Activated T-cell treated with anti-CD3 and anti-CD28 coated beads for 1 hour (primary cell): ENCODE data around the gene SETD1B.
A peak's percentile ranks its signal among the peaks of the same experiment; 100 is the strongest.

Source experiments
- DNase-seq: peaks from one replicate; pipeline ENCODE4 v3.0.0-alpha.2; 2020; ENCODE audit warnings: low read depth

Gene SETD1B

DNA sequence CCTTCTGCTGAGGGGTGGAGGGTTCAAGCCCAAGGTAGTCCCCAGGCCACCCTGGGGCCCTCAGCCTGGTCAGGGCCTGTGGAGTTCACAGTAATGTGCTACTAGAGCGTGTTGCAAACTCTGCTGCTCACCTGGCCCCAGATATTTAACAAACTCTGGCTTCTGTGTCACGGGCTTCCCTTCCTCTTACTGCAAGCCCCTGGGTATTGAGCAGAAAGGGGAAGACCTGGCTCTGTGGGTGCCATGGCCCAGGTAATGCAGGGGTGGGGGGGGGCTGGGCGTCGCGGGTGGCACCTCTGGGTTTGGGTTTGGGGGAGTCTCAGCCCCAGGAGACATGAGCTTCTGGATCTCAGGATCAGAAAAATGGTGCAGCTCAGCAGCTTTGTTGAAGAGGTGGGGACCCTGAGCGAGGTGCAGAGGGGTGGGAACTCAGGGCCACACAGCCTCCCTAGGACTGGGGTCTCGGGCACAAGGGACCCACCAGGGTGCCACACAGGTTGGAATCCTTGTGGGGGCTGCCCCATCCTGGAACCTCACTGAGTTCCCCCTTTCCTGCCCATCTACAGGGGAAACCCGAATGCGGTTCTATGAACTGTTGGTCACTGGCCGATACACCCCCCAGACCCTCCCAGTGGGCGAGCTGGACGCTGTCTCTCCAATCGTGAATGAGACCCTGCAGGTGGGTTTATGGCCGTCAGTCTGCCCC, 4.0 kb downstream of the SETD1B start:
- DNase-seq, result no peak

DNA sequence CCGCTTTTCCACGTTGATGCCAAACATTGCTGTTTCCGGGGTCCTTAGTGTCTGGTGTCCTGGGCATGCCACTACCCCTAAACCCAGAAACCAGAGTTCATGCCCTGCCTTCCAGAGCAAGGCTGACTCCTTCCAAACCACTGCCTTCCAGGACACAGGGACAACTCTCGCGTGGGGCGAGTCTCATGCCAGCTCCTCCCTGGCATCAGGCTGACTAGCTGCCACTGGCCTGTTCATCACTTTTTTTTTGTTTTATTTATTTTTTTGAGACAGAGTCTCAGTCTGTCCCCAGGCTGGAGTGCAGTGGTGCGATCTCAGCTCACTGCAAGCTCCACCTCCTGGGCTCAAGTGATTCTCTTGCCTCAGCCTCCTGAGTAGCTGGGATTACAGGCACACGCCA, 4.8 kb downstream of the SETD1B start:
- no peak for DNase-seq

GRCh38 chr12:121809712-121810116, 5.9 kb downstream of the SETD1B start:
- DNase-seq, result no peak

GRCh38 chr12:121810234-121810817, 6.5 kb downstream of the SETD1B start:
- DNase-seq, result no peak

DNA sequence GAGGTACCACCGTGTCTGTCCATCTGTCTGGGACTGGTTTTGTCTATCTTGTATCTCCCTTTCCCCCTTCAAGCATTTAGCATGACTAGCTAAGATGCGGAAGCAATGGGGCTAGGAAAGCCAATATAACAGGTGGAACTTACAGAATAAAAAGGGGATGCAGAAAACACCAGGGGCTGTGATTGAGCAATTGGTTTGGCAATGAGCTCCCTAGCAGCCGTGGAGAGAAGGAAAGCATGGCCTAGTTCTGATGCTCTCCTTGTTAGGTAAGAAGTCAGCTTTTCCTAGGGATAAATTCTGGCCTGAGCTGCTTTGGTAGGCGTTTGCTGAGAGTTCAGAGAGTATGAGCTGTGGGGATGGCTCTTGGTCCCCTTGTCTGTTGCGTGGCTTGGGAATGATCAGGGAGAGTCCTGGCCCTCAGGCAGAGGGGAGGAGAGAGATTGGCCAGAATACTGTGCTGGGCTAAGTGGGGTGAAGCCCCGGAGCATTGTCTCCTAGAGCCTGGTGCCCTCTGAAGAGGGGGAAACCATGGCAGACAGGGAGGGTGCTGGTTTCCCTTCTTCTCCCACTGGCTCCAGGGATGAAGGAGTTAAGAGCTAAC, 7.1 kb downstream of the SETD1B start:
- no peak for DNase-seq

DNA sequence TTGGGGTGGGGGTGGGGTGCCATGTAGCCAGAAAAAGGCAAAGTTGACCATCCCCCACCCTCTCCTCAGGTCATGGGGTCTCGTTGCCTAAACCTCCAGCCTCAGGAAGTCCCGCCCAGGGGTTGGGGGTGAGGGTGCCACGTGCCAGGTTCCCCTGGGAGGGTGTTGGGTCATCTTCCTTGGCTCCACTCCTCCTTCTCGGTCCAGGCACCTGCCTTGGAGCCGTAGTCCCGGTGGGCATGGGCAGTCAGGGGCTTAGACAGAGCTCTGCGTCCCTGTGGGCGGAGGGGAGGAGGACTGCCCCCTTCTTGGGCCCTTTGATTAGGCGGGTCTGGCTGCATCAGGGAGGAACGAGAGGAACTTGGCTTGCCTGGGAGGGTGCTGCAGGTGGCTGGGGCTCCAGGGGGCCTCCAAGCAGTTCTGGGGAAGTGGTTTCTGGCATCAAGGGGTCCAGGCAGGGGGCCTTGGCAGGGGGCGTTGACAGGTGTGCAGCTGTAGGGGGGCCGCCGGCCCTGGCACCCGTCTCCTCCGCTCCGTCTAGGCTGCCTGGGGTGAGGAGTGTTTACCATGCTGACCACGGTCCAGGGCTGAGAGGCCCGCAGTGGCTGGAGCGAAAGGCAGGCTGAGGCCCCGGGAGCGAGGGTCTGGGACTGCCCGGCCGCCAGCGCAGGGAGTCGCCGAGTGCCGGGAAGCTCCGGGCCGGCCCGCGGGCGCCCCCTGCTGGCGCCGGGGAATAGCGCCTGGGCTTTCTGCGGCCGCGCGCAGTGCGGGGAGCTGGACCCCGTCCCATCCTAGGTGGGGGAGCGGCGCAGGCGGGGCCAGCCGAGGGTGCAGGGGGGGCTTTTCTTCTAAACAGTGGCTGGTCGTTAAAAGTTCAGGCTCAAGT, 7.9 kb downstream of the SETD1B start:
- peak; percentile 63 for DNase-seq

DNA sequence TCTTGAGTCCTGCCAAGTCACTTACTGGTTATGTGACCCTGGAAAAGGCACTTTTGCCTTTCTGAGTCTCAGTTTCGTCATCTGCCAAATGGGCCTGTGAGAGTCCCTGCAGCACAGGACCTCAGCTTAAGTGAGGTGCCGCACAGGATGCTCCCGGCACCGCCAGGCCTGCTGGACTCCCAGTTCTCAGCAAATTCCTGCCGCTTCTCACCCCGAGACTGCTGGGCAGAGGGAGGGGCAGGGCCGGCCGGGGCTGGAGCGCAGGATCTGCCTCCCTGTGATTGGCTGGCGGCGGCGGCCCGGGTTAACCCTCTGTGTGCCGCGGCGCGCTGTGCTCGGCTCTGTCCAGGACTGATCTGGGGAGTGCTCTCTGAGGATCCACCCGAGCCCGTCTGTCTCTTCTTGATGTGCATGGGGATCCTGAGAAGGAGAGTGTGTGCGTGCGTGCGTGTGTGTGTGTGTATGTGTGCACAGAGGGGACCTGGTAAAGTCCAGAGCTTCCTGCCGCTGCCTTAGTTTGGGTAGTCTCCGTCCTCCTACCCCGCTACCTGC, 8.6 kb downstream of the SETD1B start:
- DNase-seq, result no peak

DNA sequence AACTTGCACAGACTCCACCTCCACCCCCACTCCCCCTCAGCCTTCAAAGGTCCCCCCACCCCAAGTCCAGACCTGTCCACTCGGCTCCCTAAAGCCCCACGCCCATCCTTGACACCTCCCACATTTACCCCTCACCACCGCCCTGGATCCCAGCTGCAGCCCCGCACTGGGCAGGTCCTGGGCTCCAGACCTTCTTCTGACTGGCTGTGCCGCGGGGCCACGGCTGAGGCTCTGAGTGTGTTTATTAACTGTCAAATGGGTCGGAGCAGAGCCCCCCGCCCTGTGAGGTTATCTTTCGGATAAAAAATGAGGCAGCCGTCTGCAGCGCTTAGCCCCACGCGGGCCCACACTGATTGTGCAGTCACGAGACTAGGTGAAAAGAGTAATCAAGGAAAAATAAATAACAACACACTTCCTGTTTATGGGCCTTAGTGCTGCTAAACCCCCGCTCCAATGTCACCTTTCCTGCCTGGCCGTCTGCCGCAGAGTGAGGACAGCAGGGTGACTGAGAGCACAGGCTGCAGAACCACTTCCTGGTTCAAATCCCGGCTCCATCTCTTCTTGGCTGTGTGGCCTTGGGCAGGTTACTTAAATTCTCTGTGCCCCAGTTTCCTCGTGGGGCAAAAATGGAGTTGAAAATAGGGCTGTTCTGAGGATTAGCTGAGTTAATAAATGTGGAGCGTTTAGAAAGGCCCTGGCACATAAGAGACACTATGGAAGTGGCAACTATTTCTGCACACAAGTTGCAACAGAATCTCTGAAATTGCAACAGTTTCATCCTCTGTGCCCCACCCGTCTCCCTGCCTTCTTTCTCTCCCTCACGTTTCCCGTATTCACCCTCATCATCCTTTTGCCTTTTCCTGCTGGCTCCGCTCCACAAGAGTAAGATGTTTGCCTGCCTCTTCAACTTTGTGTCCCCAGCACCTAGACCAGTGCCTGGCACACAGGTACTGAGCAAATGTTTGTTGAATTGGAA, 9.4 kb downstream of the SETD1B start:
- no peak for DNase-seq

DNA sequence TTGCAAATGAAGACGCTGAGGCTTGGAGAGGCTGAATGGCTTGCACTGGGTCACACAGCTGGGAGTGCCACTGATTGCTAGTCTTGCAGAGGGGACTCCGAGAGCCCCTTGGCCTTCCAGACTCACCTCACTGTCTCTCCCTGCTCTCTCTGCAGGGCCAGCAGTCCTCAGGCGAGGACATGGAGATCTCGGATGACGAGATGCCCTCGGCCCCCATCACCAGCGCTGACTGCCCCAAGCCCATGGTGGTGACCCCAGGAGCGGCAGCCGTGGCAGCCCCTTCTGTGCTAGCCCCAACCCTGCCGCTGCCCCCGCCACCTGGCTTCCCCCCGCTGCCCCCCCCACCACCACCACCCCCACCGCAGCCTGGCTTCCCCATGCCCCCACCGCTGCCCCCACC, 10.1 kb downstream of the SETD1B start:
- no peak for DNase-seq

DNA sequence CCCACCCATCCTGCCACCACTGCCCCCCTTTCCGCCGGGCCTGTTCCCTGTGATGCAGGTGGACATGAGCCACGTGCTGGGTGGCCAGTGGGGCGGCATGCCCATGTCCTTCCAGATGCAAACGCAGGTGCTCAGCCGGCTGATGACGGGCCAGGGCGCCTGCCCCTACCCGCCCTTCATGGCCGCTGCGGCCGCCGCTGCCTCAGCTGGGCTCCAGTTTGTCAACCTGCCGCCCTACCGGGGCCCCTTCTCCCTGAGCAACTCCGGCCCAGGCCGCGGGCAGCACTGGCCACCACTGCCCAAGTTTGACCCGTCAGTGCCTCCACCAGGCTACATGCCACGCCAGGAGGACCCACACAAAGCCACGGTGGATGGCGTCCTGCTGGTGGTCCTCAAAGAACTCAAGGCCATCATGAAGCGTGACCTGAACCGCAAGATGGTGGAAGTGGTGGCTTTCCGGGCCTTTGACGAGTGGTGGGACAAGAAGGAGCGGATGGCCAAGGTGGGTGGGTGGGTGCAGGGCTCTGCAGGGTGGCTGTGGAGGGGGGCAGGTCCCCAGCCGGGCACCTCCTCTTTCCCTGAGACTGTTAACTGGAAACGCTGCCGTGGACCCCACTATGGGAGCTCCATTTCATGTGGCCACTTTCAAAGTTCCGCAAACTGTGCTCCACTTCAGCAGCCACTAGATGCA, 10.8 kb downstream of the SETD1B start:
- DNase-seq, result no peak

GRCh38 chr12:121815263-121815662, 11.5 kb downstream of the SETD1B start:
- no peak for DNase-seq

DNA sequence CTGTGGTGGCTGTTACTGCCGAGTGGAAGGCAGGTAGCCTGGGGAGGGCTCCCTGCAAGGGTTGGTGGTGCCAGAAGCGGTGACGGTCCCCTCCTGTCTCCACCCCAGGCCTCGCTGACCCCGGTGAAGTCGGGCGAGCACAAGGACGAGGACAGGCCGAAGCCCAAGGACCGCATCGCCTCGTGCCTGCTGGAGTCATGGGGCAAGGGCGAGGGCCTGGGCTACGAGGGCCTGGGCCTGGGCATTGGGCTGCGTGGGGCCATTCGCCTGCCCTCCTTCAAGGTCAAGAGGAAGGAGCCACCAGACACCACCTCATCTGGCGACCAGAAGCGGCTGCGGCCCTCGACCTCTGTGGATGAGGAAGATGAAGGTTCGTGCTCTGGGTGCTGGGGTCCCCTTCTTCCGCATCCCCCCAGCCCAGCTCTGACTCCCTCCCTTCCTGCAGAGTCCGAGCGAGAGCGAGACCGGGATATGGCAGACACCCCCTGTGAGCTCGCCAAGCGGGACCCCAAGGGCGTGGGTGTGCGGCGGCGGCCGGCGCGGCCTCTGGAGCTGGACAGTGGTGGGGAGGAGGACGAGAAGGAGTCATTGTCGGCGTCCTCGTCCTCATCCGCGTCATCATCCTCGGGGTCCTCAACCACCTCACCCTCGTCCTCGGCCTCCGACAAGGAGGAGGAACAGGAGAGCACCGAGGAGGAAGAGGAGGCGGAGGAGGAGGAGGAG, 13.3 kb downstream of the SETD1B start:
- DNase-seq, result no peak

- DNase-seq, result no peak
Measured at GRCh38 chr12:121817648-121818043, 13.8 kb downstream of the SETD1B start.

DNA sequence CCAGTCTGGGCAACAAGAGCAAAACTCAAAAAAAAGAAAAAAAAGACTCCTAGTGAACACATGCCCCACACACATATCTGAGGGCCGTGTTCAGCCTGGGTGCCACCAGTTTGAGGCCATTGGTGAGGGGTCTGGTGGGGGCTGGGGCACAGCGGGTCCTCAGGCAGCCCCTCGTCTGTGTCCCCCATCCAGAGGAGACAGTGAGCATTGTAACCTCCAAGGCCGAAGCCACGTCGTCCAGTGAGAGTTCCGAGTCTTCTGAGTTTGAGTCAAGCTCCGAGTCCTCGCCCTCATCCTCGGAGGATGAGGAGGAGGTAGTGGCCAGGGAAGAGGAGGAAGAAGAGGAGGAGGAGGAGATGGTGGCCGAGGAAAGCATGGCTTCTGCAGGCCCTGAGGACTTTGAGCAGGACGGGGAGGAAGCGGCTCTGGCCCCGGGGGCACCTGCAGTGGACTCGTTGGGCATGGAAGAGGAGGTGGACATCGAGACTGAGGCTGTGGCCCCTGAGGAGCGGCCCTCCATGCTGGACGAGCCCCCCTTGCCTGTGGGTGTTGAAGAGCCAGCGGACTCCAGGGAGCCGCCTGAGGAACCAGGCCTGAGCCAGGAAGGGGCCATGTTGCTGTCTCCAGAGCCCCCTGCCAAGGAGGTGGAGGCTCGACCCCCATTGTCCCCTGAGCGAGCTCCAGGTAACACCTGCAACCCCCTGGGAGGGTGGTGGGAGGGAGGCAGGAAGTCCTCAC, 15.6 kb downstream of the SETD1B start:
- DNase-seq, result no peak

DNA sequence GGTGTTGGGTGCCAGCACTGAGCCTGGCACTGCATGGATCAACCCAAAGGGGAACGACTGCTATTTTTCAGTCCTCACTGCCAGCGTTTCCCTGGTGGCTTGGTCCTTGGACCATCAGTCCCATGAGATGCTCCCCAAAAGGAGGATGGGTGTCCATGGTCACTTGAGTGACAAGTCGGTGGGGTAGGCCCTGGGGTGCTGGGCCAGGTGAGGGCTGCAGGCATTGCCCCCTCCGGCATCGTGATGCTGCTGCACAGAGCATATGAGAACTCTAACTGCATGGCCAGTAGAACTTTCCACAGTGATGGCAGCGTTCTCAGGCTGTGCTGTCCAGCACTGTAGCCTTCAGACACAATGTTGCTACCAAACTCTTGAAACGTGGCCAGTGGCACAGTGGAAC, 16.2 kb downstream of the SETD1B start:
- no peak for DNase-seq

DNA sequence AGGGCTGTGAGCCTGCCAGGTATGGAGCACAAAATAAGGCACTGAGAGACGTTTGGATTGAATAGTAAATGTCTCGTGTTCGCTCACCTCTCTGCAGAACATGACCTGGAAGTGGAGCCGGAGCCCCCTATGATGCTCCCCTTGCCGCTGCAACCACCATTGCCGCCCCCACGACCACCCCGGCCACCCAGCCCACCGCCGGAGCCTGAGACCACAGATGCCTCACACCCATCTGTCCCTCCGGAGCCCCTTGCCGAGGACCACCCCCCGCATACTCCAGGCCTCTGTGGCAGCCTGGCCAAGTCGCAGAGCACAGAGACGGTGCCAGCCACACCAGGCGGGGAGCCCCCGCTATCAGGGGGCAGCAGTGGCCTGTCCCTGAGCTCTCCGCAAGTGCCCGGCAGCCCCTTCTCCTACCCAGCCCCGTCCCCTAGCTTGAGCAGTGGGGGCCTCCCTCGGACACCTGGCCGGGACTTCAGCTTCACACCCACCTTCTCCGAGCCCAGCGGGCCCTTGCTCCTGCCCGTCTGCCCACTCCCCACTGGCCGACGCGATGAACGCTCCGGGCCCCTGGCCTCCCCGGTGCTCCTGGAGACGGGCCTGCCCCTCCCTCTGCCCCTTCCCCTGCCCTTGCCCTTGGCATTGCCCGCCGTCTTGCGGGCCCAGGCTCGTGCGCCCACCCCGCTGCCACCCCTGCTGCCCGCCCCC, 18.7 kb downstream of the SETD1B start:
- no peak for DNase-seq

DNA sequence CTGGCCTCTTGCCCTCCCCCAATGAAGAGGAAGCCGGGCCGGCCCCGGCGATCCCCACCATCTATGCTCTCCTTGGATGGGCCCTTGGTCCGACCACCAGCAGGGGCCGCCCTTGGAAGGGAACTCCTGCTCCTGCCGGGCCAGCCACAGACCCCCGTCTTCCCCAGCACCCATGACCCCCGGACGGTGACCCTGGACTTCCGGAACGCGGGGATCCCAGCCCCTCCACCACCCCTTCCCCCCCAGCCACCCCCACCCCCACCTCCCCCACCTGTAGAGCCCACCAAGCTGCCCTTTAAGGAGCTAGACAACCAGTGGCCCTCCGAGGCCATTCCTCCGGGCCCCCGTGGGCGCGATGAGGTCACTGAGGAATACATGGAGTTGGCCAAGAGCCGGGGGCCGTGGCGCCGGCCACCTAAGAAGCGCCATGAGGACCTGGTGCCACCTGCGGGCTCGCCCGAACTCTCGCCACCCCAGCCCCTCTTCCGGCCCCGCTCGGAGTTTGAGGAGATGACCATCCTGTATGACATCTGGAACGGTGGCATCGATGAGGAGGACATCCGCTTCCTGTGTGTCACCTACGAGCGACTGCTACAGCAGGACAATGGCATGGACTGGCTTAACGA, 19.4 kb downstream of the SETD1B start:
- no peak for DNase-seq

DNA sequence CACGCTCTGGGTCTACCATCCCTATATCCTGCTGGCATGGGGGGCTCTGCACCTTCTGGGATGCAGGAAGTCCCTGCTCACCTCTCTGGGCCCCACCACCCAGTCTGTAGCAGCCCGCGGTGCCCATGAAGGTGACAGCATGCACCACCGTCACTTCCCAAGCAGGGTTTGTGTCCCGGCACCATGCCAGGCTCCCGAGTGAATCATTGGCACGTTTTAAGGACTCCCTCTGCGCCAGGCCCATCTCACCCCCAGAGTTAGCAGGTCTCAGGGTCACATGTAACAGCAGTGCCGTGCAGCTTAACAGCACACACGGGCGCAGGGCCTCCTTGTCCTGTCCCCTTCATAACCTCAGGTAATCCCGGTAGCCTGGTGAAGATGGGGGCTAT, 19.9 kb downstream of the SETD1B start:
- DNase-seq, result no peak
